HG02610 (cell line): ENCODE results near the gene LRRC51.
"Not testable (repeated sequence)": the region's sequence is repeated elsewhere in the genome, so short reads cannot be mapped to it uniquely, and the experiment has no call there.

Experiments
- ATAC-seq: cut with Tn5 transposase; IDR thresholded peaks from one replicate; pipeline ENCODE4 v1.9.1; 2021; ENCODE audit warnings: mild to moderate bottlenecking, moderate library complexity; ENCODE audit not compliant: unreplicated experiment

Gene LRRC51

GRCh38 chr11:72136684-72137262, 56.1 kb downstream of the LRRC51 start:
- no peak for ATAC-seq

- no peak for ATAC-seq
These were observed 58.3 kb downstream of the LRRC51 start for GRCh38 chr11:72138821-72139390.

GRCh38 chr11:72139500-72139899, 58.9 kb downstream of the LRRC51 start:
- ATAC-seq, result no peak

- ATAC-seq, result no peak
These were observed 60.0 kb downstream of the LRRC51 start for GRCh38 chr11:72140661-72141060.

GRCh38 chr11:72141066-72141465, 60.4 kb downstream of the LRRC51 start:
- no peak for ATAC-seq

GRCh38 chr11:72142086-72142485, 61.4 kb downstream of the LRRC51 start:
- not testable (repeated sequence) for ATAC-seq

- ATAC-seq, result not testable (repeated sequence)
These were observed 61.9 kb downstream of the LRRC51 start for GRCh38 chr11:72142543-72142942.

- ATAC-seq, result no peak
These were observed 64.3 kb downstream of the LRRC51 start for GRCh38 chr11:72144807-72145565.
